Right lobe of liver (tissue), 6 donors: ENCODE measurements around the gene ACSBG1. TPM values are rescaled to one million over a fixed set of nuclear protein-coding genes. Genes with fewer than 3 reads are reported as not detected.
A peak's percentile ranks its signal among the peaks of the same experiment; 100 is the strongest.

ENCODE experiments used
- ATAC-seq, 4 donors: fragments of 200-7000 bp; cut with Tn5 transposase; one replicate each; pipeline ENCODE4 v1.9.1; 2020; ENCODE audit warnings: mild to moderate bottlenecking in 4 of 4, moderate library complexity in 4 of 4
- DNase-seq, 3 donors: peaks; one replicate each; pipeline ENCODE4 v3.0.0-alpha.2; 2020
- H3K27ac ChIP-seq, 3 donors: fragments of 200-600 bp; one replicate each; pipeline ENCODE4 v1.8.0; 2022
- H3K27me3 ChIP-seq, 2 donors: fragments of 200-600 bp; one replicate each; pipeline ENCODE4 v1.8.0; 2022
- H3K36me3 ChIP-seq, 4 donors: fragments of 200-600 bp; sonication (generic) in 1 of 4; one replicate each; pipeline versions ENCODE4 v1.5.1 to v1.8.0; 2017 to 2022; ENCODE audit warnings: control low read depth in 1 of 4
- H3K4me1 ChIP-seq, 4 donors: fragments of 200-600 bp; sonication (generic) in 1 of 4; one replicate each; pipeline versions ENCODE4 v1.5.1 to v1.8.0; 2017 to 2022; ENCODE audit warnings: control low read depth in 1 of 4
- H3K4me3 ChIP-seq, 3 donors: fragments of 200-600 bp; one replicate each; pipeline ENCODE4 v1.8.0; 2022
- H3K9me3 ChIP-seq, 4 donors: fragments of 200-600 bp; sonication (generic) in 1 of 4; one replicate each; pipeline versions ENCODE4 v1.5.1 to v1.8.0; 2017 to 2022; ENCODE audit warnings: control low read depth in 1 of 4
- POLR2A ChIP-seq: fragments of 450-650 bp; IDR thresholded peaks from one replicate; pipeline ENCODE4 v1.6.1; 2017; ENCODE audit warnings: antibody characterized with exemption, mild to moderate bottlenecking
- WGBS: methylation state at CpG from one replicate; pipeline ENCODE4 v1.1.6; 2018; ENCODE audit warnings: low coverage, low lambda C conversion rate; ENCODE audit not compliant: insufficient coverage; ENCODE audit errors: missing lambda C conversion rate; 5-methylcytosine and 5-hydroxymethylcytosine counted together
- intact Hi-C, 2 donors: fragments of 100-400 bp; cut with DNase I; formaldehyde crosslinking; loops; one replicate each; pipeline versions ENCODE4 v1.11.2 to v1.14.1; 2022
- total RNA-seq, 6 experiments: library from RNA; depleted of rRNA in 2 of 6; stranded (reverse); fragments of >200 nt in 2 of 6; fragmentation: NEBNext Ultra II Directional in 3 of 6; extraction: Animal tissue kit (Norgen Biotek cat#: 25700) in 3 of 6; gene quantifications; one replicate each; pipeline versions ENCODE4 v1.1.0 to v1.2.4, GENCODE V29; 2016 to 2023
- TF ChIP-seq, protein P1 (sequence below), 4 donors: fragments of 200-600 bp in 3 of 4; fragments of 450-650 bp in 1 of 4; IDR thresholded peaks; one replicate each; pipeline versions ENCODE4 v1.5.1 to v1.8.0; 2016 to 2022; ENCODE audit warnings: antibody characterized with exemption in 4 of 4, mild to moderate bottlenecking in 2 of 4
- donor health status: DM: no; HTN: yes; CAD: no.
- donor health status: DM: no; HTN: no; CAD: no.
- donor health status: DM: no; HTN: no; CAD: no.
- donor health status: DM: no; HTN: yes; CAD: no.
- donor health status: DM: no; HTN: yes; CAD: no.

ACSBG1 gene
- total RNA-seq, 6 experiments from 2014 or later, result not detected

DNA sequence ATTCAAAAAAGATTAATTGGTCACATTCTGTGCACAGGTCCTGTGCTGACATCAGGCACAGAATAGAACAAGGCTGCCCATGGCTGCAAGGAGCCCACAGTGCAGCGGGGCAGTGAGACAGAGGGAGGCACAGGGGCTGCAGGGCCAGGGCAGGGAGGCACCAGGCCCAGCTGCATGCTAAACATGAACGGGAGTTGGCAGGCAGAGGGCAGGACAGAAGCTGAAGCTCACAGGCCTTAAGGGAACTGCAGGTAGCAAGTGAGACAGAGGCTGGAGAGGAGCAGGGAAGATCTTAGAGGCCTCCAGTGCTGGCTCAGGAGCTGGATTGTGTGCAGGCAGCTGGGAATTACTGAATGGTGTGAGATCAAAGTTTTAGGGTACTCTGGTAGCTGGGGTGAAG is 59.0 kb downstream of the ACSBG1 start:
- intact Hi-C loops, result no loop called here
- peak in 1 of 3 donors; percentile 26 for DNase-seq
- TF ChIP-seq, protein P1, sequence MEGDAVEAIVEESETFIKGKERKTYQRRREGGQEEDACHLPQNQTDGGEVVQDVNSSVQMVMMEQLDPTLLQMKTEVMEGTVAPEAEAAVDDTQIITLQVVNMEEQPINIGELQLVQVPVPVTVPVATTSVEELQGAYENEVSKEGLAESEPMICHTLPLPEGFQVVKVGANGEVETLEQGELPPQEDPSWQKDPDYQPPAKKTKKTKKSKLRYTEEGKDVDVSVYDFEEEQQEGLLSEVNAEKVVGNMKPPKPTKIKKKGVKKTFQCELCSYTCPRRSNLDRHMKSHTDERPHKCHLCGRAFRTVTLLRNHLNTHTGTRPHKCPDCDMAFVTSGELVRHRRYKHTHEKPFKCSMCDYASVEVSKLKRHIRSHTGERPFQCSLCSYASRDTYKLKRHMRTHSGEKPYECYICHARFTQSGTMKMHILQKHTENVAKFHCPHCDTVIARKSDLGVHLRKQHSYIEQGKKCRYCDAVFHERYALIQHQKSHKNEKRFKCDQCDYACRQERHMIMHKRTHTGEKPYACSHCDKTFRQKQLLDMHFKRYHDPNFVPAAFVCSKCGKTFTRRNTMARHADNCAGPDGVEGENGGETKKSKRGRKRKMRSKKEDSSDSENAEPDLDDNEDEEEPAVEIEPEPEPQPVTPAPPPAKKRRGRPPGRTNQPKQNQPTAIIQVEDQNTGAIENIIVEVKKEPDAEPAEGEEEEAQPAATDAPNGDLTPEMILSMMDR (IDR thresholded peaks at IDR 0.05), result no peak
- no peak for TF ChIP-seq POLR2A
- H3K4me3 ChIP-seq, result no peak overlapping the region
- H3K4me1 ChIP-seq, result no peaks in the 10 kb centered on the region
- no CpG with 5 or more reads among the region's 2 CpGs for WGBS
- no peak overlapping the region for H3K27ac ChIP-seq
- H3K27me3 ChIP-seq, result no peaks in the 10 kb centered on the region
- H3K36me3 ChIP-seq, result peaks cover 0 to 10% (median 5%) of the 10 kb centered on the region in 4 donors
- no peak for ATAC-seq
- H3K9me3 ChIP-seq, result no peaks in the 10 kb centered on the region

DNA sequence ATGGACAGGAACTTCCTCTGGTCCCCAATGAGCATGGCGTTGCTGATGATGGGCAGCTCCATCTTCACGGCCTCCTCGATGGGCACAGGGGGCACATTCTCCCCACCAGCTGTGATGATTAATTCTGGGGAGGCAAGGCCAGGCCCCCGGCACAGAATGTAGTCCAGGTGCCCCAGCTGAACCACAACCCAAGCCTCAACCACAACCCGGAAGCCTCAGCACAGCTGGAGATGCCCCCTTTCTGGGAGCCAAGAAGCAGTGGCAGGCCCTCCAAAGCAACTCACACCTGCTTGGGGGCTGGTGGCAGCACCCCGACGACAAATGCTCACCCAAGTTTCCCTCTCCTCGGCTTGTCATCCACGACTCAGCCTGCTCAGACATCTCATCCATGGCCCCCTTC is 60.0 kb downstream of the ACSBG1 start:
- Histone ChIP-seq H3K27me3 (no peaks in the 10 kb centered on the region), H3K4me1 (no peaks in the 10 kb centered on the region), H3K4me3 (no peak overlapping the region), H3K9me3 (no peaks in the 10 kb centered on the region), H3K36me3 (peaks cover 0 to 17% (median 8%) of the 10 kb centered on the region in 4 donors), H3K27ac (no peak overlapping the region)
- WGBS, result 48% methylated on average over 4 of the region's 9 CpGs
- TF ChIP-seq, protein P1 (IDR thresholded peaks at IDR 0.05), result no peak
- TF ChIP-seq POLR2A, result no peak
- peak in 1 of 3 donors; percentile 31 for DNase-seq
- no peak for ATAC-seq
- intact Hi-C loops, result no loop called here

DNA sequence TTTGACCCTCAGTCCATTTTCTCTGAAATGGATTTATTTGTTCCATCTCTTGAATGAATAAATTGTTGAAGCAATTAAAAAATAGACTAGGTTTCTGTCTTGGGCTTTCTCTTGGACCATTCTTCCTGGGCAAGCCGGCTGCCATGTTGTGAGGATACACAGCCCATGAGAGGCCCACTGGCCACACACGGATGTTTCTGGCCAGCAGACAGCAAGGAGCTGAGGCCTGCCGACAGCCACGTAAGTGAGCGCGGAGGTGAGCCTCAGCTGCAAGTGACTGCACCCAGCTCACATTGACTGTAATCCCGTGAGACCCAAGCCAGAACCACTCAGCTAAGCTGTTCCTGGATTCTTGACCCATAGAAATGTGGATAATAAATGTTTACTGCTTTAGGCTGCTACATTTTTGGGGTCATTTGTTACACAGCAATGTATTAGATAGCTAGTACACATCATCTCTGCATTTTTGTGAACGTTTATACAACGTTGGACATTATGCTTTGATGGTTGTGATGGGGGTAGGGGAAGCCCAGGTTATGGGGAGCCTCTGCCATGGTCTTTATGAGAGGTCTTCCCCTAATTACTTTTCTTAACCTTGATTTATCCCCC is 62.4 kb downstream of the ACSBG1 start:
- TF ChIP-seq, protein P1 (IDR thresholded peaks at IDR 0.05), result no peak
- no peak for TF ChIP-seq POLR2A
- DNase-seq, result peak in 1 of 3 donors; percentile 24
- intact Hi-C loops, result no loop called here
- H3K4me1 ChIP-seq, result no peaks in the 10 kb centered on the region
- H3K27ac ChIP-seq, result no peak overlapping the region
- H3K27me3 ChIP-seq, result no peaks in the 10 kb centered on the region
- ATAC-seq, result no peak
- WGBS, result 94% methylated on average over 3 of the region's 9 CpGs
- no peak overlapping the region for H3K4me3 ChIP-seq
- H3K9me3 ChIP-seq, result no peaks in the 10 kb centered on the region
- peaks cover 0 to 36% (median 16%) of the 10 kb centered on the region in 4 donors for H3K36me3 ChIP-seq

DNA sequence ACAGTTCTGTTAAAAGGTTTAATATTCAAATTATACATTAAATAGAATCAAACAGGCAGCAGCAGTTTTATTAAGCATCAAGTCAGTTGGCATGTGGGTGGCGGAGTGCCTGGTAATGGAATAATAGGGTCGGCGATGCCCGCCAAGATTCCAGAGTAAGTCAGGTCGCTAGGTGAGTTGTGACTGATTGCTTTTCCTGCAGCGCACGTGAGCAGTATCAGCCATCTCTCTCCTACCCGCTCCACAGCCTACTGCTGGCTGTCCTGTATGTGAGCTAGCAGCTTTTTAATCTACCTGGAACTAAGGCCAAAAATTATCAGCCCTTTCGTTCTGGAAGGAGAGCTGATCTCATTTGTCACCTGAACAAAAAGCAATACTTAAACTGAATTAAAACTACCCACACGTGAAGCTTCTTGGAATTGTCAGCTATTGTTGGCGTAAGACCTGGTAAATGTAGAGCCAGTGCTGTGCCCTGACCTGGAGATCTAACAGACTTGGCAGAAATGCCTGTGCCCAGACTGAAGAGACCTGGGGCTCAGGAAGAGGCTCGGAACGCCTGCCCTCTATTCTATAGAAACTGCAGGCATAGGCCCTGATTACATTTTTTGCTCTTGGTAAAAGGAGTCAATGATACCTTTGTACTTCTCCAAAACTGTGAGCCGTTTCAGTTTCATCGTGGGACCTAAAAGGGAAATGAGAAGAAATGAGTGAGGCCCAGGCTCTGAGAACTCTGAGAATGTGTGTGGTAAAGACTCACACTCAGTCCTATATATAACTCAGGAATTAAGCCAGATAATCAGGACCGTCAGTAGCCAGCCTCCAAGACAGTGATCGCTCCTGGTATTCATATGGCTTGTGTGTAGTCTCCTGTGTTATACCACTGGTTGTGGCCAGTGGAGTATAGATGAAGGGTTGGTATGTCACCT is 63.3 kb downstream of the ACSBG1 start:
- Histone ChIP-seq H3K27ac (no peak overlapping the region), H3K36me3 (peaks cover 0 to 45% (median 21%) of the 10 kb centered on the region in 4 donors), H3K4me3 (no peak overlapping the region), H3K9me3 (no peaks in the 10 kb centered on the region), H3K4me1 (no peaks in the 10 kb centered on the region), H3K27me3 (no peaks in the 10 kb centered on the region)
- intact Hi-C loops, result no loop called here
- DNase-seq, result peak in 1 of 3 donors; percentile 12
- peak in 2 of 4 donors; percentile 20 to 63 for ATAC-seq
- no peak for TF ChIP-seq POLR2A
- TF ChIP-seq, protein P1 (IDR thresholded peaks at IDR 0.05), result no peak
- WGBS, result 91% methylated on average over 17 of the region's 17 CpGs
